ENCODE data around the gene MYLK2.

DNA sequence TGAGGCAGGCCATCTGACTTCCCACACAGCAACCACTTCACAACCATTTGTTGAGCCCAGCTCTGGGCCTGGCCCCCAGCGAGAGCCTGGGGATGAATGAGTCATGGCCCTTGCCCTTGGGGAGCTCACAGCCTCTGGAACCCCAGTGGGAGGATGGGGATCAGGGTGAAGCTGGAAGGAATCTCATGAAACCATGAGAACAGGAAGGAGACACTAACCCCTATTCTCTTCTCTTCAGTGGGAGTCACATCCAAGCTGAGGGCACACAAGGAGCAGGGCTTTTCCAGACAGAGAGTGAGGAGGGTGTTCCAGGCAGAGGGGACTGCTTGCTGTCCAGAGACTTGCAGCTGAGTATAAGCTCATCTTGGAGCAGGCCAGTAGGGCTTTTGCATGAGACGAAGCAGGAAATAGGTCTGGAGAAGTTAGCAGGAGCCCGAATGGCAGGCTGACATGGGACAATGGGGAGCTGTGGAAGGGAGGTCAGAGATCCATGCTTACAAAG is 18.8 kb downstream of the MYLK2 start:
- TF ChIP-seq, protein P1, sequence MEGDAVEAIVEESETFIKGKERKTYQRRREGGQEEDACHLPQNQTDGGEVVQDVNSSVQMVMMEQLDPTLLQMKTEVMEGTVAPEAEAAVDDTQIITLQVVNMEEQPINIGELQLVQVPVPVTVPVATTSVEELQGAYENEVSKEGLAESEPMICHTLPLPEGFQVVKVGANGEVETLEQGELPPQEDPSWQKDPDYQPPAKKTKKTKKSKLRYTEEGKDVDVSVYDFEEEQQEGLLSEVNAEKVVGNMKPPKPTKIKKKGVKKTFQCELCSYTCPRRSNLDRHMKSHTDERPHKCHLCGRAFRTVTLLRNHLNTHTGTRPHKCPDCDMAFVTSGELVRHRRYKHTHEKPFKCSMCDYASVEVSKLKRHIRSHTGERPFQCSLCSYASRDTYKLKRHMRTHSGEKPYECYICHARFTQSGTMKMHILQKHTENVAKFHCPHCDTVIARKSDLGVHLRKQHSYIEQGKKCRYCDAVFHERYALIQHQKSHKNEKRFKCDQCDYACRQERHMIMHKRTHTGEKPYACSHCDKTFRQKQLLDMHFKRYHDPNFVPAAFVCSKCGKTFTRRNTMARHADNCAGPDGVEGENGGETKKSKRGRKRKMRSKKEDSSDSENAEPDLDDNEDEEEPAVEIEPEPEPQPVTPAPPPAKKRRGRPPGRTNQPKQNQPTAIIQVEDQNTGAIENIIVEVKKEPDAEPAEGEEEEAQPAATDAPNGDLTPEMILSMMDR (conservative IDR thresholded peaks at IDR 0.05) = no peak
- TF ChIP-seq ZFX (IDR thresholded peaks at IDR 0.05) = no peak
